Astrocyte of the hippocampus (primary cell): ENCODE data around the gene REXO1.
"Not testable (repeated sequence)": the region's sequence is repeated elsewhere in the genome, so short reads cannot be mapped to it uniquely, and the experiment has no call there.

Source experiments
- DNase-seq: peaks from one replicate; pipeline ENCODE4 v3.0.0; 2011; ENCODE audit warnings: low read depth, low spot score

REXO1 gene

GRCh38 chr19:1813192-1814182, 34.8 kb downstream of the REXO1 start:
- DNase-seq, result no peak

GRCh38 chr19:1812426-1813191, 35.7 kb downstream of the REXO1 start:
- DNase-seq, result peak; percentile 96

- no peak for DNase-seq
These were observed 36.3 kb downstream of the REXO1 start, which contains the start of gene ATP8B3 for GRCh38 chr19:1811942-1812425. ATP8B3 (minus strand) TSS chr19:1812276; CDS start chr19:1811736, 540 bp downstream.

- DNase-seq, result peak; percentile 74
These were observed 36.8 kb downstream of the REXO1 start for GRCh38 chr19:1811472-1811894.

- DNase-seq, result no peak
These were observed 37.7 kb downstream of the REXO1 start for GRCh38 chr19:1810439-1811160.

- no peak for DNase-seq
These were observed 38.6 kb downstream of the REXO1 start for GRCh38 chr19:1809678-1810077.

- DNase-seq, result no peak
These were observed 39.9 kb downstream of the REXO1 start for GRCh38 chr19:1808395-1808731.

- DNase-seq, result no peak
These were observed 40.4 kb downstream of the REXO1 start for GRCh38 chr19:1807695-1808394.

GRCh38 chr19:1807030-1807694, 41.1 kb downstream of the REXO1 start:
- no peak for DNase-seq

- DNase-seq, result no peak
These were observed 41.9 kb downstream of the REXO1 start for GRCh38 chr19:1806184-1807029.

- no peak for DNase-seq
These were observed 42.7 kb downstream of the REXO1 start for GRCh38 chr19:1805401-1806183.

- no peak for DNase-seq
These were observed 43.4 kb downstream of the REXO1 start for GRCh38 chr19:1804858-1805257.

GRCh38 chr19:1799695-1800342, 48.5 kb downstream of the REXO1 start:
- no peak for DNase-seq

GRCh38 chr19:1797313-1797712, 51.0 kb downstream of the REXO1 start:
- DNase-seq, result not testable (repeated sequence)

- no peak for DNase-seq
These were observed 51.7 kb downstream of the REXO1 start for GRCh38 chr19:1796395-1797142.

- no peak for DNase-seq
These were observed 53.7 kb downstream of the REXO1 start for GRCh38 chr19:1794424-1795172.

GRCh38 chr19:1791879-1792278, 56.4 kb downstream of the REXO1 start:
- DNase-seq, result no peak
